ENCODE results near the gene C17orf67. TPM values are rescaled to one million over a fixed set of nuclear protein-coding genes. Genes with fewer than 3 reads are reported as not detected.

Gene C17orf67
- total and polyA plus RNA-seq, 2 of the 13 experiments (the other 11 are each of a cell fraction or from before 2014, with no cell fraction given) = 0.41 to 0.86 TPM

DNA sequence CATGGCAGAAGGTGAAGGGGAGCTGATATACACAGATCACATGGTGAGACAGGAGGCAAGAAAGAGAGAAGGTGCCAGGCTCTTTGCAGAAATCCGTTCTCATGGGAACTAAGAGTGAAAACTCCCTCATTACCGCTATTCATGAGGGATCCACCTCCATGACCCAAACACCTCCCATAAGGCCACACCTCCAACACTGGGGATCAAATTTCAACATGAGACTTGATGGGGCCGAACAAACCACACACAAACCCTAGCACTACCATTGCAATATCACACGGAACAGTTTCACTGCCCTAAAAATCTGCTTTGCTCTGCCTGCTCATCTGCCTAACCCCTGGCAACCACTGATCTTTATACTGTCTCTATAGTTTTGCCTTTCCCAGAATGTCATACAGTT lies 34.8 kb downstream of the C17orf67 start (continued):
- TF ChIP-seq PRDM15 (CRISPR knock-in tag; IDR thresholded peaks at IDR 0.05) = no peak
- no peak for TF ChIP-seq ZFYVE20 (CRISPR knock-in tag; IDR thresholded peaks at IDR 0.05; ENCODE audit: borderline replicate concordance, low read depth)

DNA sequence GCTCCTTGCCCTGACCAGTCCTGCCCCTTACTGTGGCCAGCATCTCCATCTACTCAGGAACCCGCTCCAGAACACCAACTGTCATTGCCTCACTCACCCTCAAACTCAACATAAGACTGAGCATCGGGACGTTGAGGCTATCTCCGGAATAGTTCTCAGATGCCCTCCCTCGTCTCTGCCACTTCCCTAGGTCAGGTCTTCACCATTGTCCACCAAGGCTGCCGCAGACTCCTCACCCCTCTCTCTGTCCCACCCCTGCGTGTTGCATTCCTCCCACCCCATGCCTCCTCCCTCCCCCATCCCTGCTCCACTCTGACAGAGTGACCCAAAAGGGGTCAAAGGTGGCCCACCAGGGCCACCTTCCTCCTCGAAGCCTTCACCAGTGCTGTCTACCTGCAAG lies 37.2 kb downstream of the C17orf67 start:
- ChIA-PET POLR2A (no interaction called here), CTCF (ENCODE audit: low intra/inter-chr PET ratio, low total read pairs) (no interaction called here)
- 13% methylated on average over 8 of the region's 8 CpGs for WGBS (ENCODE audit: low lambda C conversion rate)
- Histone ChIP-seq H3K4me3 (replicated peaks in 1 of 3; ENCODE audit: insufficient read depth in 1 of 3, low read depth in 2 of 3, low read length in 3 of 3) (no peak overlapping the region), H4K20me1 (ENCODE audit: insufficient read depth, low read length) (no peaks in the 10 kb centered on the region), H3K27me3 (ENCODE audit: control insufficient read depth in 1 of 2, insufficient read depth in 2 of 2, low read length in 2 of 2) (peaks cover 3 to 34% of the 10 kb centered on the region in 2 experiments; a peak in 3 of 5 replicates), H2AFZ (ENCODE audit: low read length) (no peak overlapping the region), H3K27ac (ENCODE audit: extremely low read length, insufficient read depth, low read length) (no peak overlapping the region), H3K36me3 (replicated peaks in 1 of 2; ENCODE audit: control insufficient read depth in 1 of 2, insufficient read depth in 2 of 2, low read length in 2 of 2) (no peaks in the 10 kb centered on the region), H3K9ac (ENCODE audit: insufficient read depth, low read depth, low read length) (no peak overlapping the region), H3K79me2 (ENCODE audit: insufficient read depth, low read length) (no peaks in the 10 kb centered on the region), H3K4me1 (ENCODE audit: insufficient read depth, low read length) (no peaks in the 10 kb centered on the region), H3K4me2 (ENCODE audit: low read depth, low read length) (no peak overlapping the region), H3K9me3 (ENCODE audit: low read length) (no peaks in the 10 kb centered on the region)
- ATAC-seq (no peak), DNase-seq (ENCODE audit: low spot score) (no peak), FAIRE-seq (no peak)
- intact Hi-C loops (cut with micrococcal nuclease; ENCODE audit: unreplicated experiment) = no loop called here
- in situ Hi-C loops (cut with HindIII; ENCODE audit: extremely low pct_ligation_motif_present, low pct_unique_long_range_greater_than_20kb) = no loop called here
- BruUV-seq (replicated peaks) = no TSS peak
- TF ChIP-seq ZNF225 (CRISPR knock-in tag; IDR thresholded peaks at IDR 0.05) (no peak), ATF3 (CRISPR knock-in tag; IDR thresholded peaks at IDR 0.05) (no peak), ZC3H13 (CRISPR knock-in tag; IDR thresholded peaks at IDR 0.05) (no peak), E2F5 (CRISPR knock-in tag; conservative IDR thresholded peaks at IDR 0.05) (no peak), MTERF4 (CRISPR knock-in tag; IDR thresholded peaks at IDR 0.05) (no peak), ZNF792 (CRISPR knock-in tag; IDR thresholded peaks at IDR 0.05) (no peak), NAIF1 (CRISPR knock-in tag; IDR thresholded peaks at IDR 0.05; ENCODE audit: borderline replicate concordance) (no peak), ETV5 (CRISPR knock-in tag; IDR thresholded peaks at IDR 0.05; ENCODE audit: borderline replicate concordance) (no peak), SATB2 (CRISPR knock-in tag; IDR thresholded peaks at IDR 0.05) (no peak), ZNF652 (CRISPR knock-in tag; IDR thresholded peaks at IDR 0.05; ENCODE audit: borderline replicate concordance, low read depth) (no peak)
- TF ChIP-seq, protein P1, sequence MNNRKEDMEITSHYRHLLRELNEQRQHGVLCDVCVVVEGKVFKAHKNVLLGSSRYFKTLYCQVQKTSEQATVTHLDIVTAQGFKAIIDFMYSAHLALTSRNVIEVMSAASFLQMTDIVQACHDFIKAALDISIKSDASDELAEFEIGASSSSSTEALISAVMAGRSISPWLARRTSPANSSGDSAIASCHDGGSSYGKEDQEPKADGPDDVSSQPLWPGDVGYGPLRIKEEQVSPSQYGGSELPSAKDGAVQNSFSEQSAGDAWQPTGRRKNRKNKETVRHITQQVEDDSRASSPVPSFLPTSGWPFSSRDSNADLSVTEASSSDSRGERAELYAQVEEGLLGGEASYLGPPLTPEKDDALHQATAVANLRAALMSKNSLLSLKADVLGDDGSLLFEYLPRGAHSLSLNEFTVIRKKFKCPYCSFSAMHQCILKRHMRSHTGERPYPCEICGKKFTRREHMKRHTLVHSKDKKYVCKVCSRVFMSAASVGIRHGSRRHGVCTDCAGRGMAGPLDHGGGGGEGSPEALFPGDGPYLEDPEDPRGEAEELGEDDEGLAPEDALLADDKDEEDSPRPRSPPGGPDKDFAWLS (CRISPR knock-in tag; IDR thresholded peaks at IDR 0.05; ENCODE audit: borderline replicate concordance) = no peak
- TF ChIP-seq, protein P2, sequence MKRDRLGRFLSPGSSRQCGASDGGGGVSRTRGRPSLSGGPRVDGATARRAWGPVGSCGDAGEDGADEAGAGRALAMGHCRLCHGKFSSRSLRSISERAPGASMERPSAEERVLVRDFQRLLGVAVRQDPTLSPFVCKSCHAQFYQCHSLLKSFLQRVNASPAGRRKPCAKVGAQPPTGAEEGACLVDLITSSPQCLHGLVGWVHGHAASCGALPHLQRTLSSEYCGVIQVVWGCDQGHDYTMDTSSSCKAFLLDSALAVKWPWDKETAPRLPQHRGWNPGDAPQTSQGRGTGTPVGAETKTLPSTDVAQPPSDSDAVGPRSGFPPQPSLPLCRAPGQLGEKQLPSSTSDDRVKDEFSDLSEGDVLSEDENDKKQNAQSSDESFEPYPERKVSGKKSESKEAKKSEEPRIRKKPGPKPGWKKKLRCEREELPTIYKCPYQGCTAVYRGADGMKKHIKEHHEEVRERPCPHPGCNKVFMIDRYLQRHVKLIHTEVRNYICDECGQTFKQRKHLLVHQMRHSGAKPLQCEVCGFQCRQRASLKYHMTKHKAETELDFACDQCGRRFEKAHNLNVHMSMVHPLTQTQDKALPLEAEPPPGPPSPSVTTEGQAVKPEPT (CRISPR knock-in tag; IDR thresholded peaks at IDR 0.05; ENCODE audit: low read depth) = no peak
